Type B pancreatic cell (in vitro differentiated cells): ENCODE results near the gene PIK3R4. TPM values are rescaled to one million over a fixed set of nuclear protein-coding genes. Genes with fewer than 3 reads are reported as not detected.

Source experiments
- DNase-seq: peaks from one replicate; pipeline ENCODE4 v3.0.0; 2021; ENCODE audit warnings: mixed read lengths; ENCODE audit not compliant: unreplicated experiment; ENCODE audit errors: extremely low spot score
- H3K27ac Mint-ChIP-seq: 2 replicates; pipeline ENCODE4 v1.8.0; 2021; ENCODE audit warnings: mild to moderate bottlenecking, mixed read lengths
- H3K27me3 Mint-ChIP-seq: 2 replicates; pipeline ENCODE4 v1.8.0; 2021; ENCODE audit warnings: mixed read lengths
- H3K36me3 Mint-ChIP-seq: 2 replicates; pipeline ENCODE4 v1.8.0; 2021; ENCODE audit warnings: mixed read lengths
- H3K4me1 Mint-ChIP-seq: one replicate; pipeline ENCODE4 v1.8.0; 2021; ENCODE audit warnings: mixed read lengths; ENCODE audit not compliant: unreplicated experiment
- H3K4me3 Mint-ChIP-seq: 2 replicates; pipeline ENCODE4 v1.8.0; 2021; ENCODE audit warnings: mild to moderate bottlenecking, mixed read lengths
- H3K9me3 Mint-ChIP-seq: 2 replicates; pipeline ENCODE4 v1.8.0; 2021; ENCODE audit warnings: mixed read lengths
- total RNA-seq: library from RNA; stranded (reverse); gene quantifications from 2 replicates; pipeline ENCODE4 v1.2.1, GENCODE V29; 2021; ENCODE audit warnings: low replicate concordance
- TF ChIP-seq, protein P1 (sequence below): fragments of 200-600 bp; sonication (generic); conservative IDR thresholded peaks from 2 replicates; pipeline ENCODE4 v1.5.0; 2021; ENCODE audit warnings: antibody characterized with exemption, mild to moderate bottlenecking

Gene PIK3R4
- total RNA-seq, 1 donor from 2014 or later: 26.0 TPM

DNA sequence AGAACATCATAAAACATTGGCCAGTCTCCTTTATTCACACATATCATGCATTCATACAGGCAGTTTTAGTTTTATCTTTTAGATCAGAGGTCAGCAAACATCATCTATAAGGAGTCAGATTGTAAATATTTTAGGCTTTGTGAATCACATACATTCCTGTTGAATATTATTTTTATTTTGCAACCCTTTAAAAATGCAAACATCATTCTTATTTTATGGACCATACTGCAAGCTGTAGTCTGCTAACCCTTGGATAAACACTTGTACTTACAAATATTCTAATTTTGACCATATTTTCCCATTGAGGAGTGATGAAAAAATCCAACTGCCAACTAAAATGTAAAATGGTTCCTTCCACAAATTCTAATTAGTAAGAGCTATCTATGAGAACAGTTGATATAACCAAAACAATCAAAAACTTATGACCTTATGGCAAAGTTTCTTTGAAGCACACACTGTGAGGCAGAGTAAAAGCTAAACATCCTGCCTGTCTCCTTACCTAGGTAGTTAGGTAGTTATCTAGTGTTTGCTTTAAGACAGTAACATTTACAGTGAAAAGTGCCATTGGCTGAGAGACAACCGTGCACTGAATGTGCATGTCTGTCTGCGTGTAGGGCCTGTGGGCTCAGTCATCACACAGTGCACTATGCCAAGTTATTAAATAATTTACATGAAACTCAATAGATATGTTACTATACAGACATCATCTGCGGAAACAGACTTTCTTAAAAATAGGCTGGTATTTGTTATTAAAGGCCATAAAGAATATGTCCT is 57.7 kb downstream of the PIK3R4 start:
- Mint-ChIP-seq H3K4me1 (no peaks in the 10 kb centered on the region), H3K27ac (no peak overlapping the region), H3K4me3 (no peak overlapping the region), H3K36me3 (peaks cover 24% of the 10 kb centered on the region), H3K9me3 (no peaks in the 10 kb centered on the region), H3K27me3 (no peaks in the 10 kb centered on the region)
- no peak for DNase-seq
- TF ChIP-seq, protein P1, sequence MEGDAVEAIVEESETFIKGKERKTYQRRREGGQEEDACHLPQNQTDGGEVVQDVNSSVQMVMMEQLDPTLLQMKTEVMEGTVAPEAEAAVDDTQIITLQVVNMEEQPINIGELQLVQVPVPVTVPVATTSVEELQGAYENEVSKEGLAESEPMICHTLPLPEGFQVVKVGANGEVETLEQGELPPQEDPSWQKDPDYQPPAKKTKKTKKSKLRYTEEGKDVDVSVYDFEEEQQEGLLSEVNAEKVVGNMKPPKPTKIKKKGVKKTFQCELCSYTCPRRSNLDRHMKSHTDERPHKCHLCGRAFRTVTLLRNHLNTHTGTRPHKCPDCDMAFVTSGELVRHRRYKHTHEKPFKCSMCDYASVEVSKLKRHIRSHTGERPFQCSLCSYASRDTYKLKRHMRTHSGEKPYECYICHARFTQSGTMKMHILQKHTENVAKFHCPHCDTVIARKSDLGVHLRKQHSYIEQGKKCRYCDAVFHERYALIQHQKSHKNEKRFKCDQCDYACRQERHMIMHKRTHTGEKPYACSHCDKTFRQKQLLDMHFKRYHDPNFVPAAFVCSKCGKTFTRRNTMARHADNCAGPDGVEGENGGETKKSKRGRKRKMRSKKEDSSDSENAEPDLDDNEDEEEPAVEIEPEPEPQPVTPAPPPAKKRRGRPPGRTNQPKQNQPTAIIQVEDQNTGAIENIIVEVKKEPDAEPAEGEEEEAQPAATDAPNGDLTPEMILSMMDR: no peak

DNA sequence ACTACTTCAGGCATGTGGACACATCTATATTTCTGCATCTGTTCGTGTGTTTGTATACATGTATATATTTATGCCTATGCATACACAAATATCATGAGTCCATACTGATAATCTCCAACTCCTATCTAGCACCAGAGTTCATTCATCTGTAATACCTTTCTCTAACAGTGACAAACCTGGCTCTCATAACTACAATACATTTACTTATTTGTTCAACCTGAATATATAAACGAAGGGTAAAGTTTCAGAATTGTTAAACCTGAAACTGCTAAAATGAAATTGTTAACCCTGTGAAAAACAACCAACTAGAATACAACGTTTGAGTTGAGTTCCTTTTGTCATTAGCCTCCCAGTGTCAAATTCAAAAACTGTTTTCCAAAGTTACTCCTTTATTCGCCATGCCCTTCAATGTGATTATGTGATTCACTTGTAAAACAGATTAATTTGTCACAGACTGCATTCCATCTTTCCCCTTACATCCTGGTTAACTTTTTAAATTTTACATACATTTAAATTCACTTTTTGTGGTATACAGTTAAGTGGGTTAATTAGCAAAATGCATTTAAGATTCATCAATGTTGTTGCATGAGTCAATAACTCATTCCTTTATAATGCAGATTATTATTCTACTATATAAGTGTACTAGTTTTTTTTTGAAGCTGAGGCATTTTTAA is 58.5 kb downstream of the PIK3R4 start:
- Mint-ChIP-seq H3K36me3 (peaks cover 31% of the 10 kb centered on the region), H3K4me3 (no peak overlapping the region), H3K27ac (no peak overlapping the region), H3K27me3 (no peaks in the 10 kb centered on the region), H3K4me1 (no peaks in the 10 kb centered on the region), H3K9me3 (no peaks in the 10 kb centered on the region)
- DNase-seq: no peak
- TF ChIP-seq, protein P1: no peak

DNA sequence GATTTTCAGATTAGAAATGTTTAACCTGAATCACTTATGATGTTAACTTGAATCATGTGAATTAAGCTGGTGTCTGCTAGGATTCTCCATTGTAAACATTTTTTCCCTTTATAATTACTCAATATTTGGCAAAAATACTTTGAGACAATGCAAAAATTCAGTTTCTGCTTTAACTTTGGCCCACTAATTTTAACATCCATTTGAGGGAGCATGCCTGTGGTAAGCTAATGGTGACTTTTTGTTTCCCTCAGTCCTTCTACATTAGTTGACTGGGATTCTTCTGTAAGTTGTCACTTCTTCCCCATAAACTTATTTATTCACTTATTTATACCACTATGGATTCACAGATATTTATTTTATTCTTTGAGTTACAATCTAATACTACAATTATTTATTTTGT is 59.3 kb downstream of the PIK3R4 start:
- H3K9me3 Mint-ChIP-seq: no peaks in the 10 kb centered on the region

DNA sequence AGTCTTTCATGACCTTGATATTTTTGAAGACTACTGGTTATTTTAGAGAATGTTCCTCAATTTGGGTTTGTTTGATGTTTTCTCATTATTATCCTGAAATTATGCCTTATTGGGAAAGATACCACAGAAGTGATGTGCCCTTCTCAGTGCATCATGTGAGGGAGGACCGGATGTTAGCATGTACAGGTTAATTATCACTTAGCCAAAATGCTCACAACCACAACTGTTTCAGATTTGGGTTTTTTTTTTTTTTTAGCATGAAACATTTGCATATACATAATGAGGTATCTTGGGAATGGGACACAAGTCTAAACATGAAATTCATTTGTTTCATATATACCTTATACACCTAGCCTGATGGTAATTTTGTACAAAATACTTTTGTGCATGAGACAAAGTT is 59.8 kb downstream of the PIK3R4 start:
- no peaks in the 10 kb centered on the region for H3K9me3 Mint-ChIP-seq
- no peak for DNase-seq
- no peak overlapping the region for H3K27ac Mint-ChIP-seq
- H3K36me3 Mint-ChIP-seq: peaks cover 42% of the 10 kb centered on the region
- no peaks in the 10 kb centered on the region for H3K4me1 Mint-ChIP-seq
- no peaks in the 10 kb centered on the region for H3K27me3 Mint-ChIP-seq
- TF ChIP-seq, protein P1: no peak
- H3K4me3 Mint-ChIP-seq: no peak overlapping the region

More for the DNA sequence above, 59.3 kb downstream of the PIK3R4 start:
- no peak overlapping the region for H3K4me3 Mint-ChIP-seq
- no peak overlapping the region for H3K27ac Mint-ChIP-seq
- H3K4me1 Mint-ChIP-seq: no peaks in the 10 kb centered on the region
- TF ChIP-seq, protein P1: no peak
- DNase-seq: no peak
- H3K36me3 Mint-ChIP-seq: peaks cover 37% of the 10 kb centered on the region
- no peaks in the 10 kb centered on the region for H3K27me3 Mint-ChIP-seq

DNA sequence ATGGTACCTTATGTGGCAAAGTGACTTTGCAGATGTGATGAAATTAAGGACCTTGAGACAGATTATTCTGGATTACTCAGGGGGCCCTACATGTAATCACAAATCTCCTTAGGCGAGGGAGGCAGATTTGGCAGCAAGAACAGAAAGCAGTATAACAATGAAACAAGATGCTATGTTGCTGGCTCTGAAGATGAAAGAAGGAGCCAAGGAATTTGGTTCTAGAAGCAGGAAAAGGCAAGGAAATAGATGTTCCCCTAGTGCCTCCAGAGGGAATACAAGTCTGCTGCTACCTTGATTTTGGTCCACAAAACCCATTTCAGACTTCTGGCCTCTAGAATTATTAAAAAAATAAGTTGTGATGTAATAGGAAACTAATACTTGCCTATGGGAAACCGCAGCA is 64.5 kb downstream of the PIK3R4 start:
- no peak for DNase-seq
- H3K4me3 Mint-ChIP-seq: no peak overlapping the region
- H3K36me3 Mint-ChIP-seq: peaks cover 37% of the 10 kb centered on the region
- TF ChIP-seq, protein P1: no peak
- no peaks in the 10 kb centered on the region for H3K4me1 Mint-ChIP-seq
- no peaks in the 10 kb centered on the region for H3K27me3 Mint-ChIP-seq
- H3K9me3 Mint-ChIP-seq: no peaks in the 10 kb centered on the region
- H3K27ac Mint-ChIP-seq: no peak overlapping the region
